H9 (cell line): ENCODE data around the gene APLP2. TPM values are rescaled to one million over a fixed set of nuclear protein-coding genes. Genes with fewer than 3 reads are reported as not detected.

Experiments
- DNase-seq: peaks from one replicate; pipeline ENCODE4 v3.0.0-alpha.2; 2017
- H2AFZ ChIP-seq: one replicate; pipeline ENCODE4 v1.6.1; 2013; ENCODE audit warnings: mild to moderate bottlenecking, low read length, control low read depth, moderate library complexity
- H2AK5ac ChIP-seq: 2 replicates; pipeline ENCODE4 v1.6.1; 2013; ENCODE audit warnings: low read length, control low read depth, mixed read lengths; ENCODE audit not compliant: insufficient read length
- H2BK120ac ChIP-seq: one replicate; pipeline ENCODE4 v1.6.1; 2013; ENCODE audit warnings: low read depth, mild to moderate bottlenecking, low read length, control low read depth, inconsistent platforms; ENCODE audit not compliant: poor library complexity, severe bottlenecking
- H2BK12ac ChIP-seq: 2 replicates; pipeline ENCODE4 v1.6.1; 2013; ENCODE audit warnings: low read length, control low read depth, mixed read lengths, low read depth; ENCODE audit not compliant: insufficient read length
- H2BK15ac ChIP-seq: 2 replicates; pipeline ENCODE4 v1.6.1; 2013; ENCODE audit warnings: low read depth, low read length, control low read depth
- H2BK20ac ChIP-seq: one replicate; pipeline ENCODE4 v1.6.1; 2013; ENCODE audit warnings: low read depth, mild to moderate bottlenecking, low read length, control low read depth, inconsistent platforms; ENCODE audit not compliant: poor library complexity, severe bottlenecking
- H2BK5ac ChIP-seq: 2 replicates; pipeline ENCODE4 v1.6.1; 2013; ENCODE audit warnings: low read length, control low read depth, mixed read lengths; ENCODE audit not compliant: insufficient read length
- H3K14ac ChIP-seq: 2 replicates; pipeline ENCODE4 v1.6.1; 2013; ENCODE audit warnings: low read length, control low read depth; ENCODE audit not compliant: insufficient read depth
- H3K18ac ChIP-seq: 2 replicates; pipeline ENCODE4 v1.6.1; 2013; ENCODE audit warnings: low read depth, mild to moderate bottlenecking, mixed read lengths, low read length, control low read depth; ENCODE audit not compliant: insufficient read length
- H3K23ac ChIP-seq: 2 replicates; pipeline ENCODE4 v1.6.1; 2013; ENCODE audit warnings: low read length, control low read depth, mixed read lengths, low read depth; ENCODE audit not compliant: insufficient read length
- H3K23me2 ChIP-seq: 2 replicates; pipeline ENCODE4 v1.6.1; 2013; ENCODE audit warnings: low read depth, mild to moderate bottlenecking, mixed read lengths, low read length, control low read depth; ENCODE audit not compliant: insufficient read length, poor library complexity, severe bottlenecking
- H3K27ac ChIP-seq: 2 replicates; pipeline ENCODE4 v1.5.1; 2013; ENCODE audit warnings: low read length, control low read depth, mixed read lengths, low read depth; ENCODE audit not compliant: insufficient read length
- H3K27me3 ChIP-seq: 2 replicates; pipeline ENCODE4 v1.6.1; 2013; ENCODE audit warnings: low read length, control low read depth, inconsistent platforms; ENCODE audit not compliant: insufficient read depth
- H3K4ac ChIP-seq: 2 replicates; pipeline ENCODE4 v1.6.1; 2013; ENCODE audit warnings: low read depth, mild to moderate bottlenecking, control low read depth, inconsistent platforms, low read length, moderate library complexity
- H3K4me1 ChIP-seq: 2 replicates; pipeline ENCODE4 v1.6.1; 2013; ENCODE audit warnings: low read length, control low read depth, inconsistent platforms; ENCODE audit not compliant: insufficient read depth
- H3K4me2 ChIP-seq: 2 replicates; pipeline ENCODE4 v1.6.1; 2013; ENCODE audit warnings: low read length, control low read depth, mixed read lengths; ENCODE audit not compliant: insufficient read length, insufficient read depth
- H3K56ac ChIP-seq: 2 replicates; pipeline ENCODE4 v1.6.1; 2013; ENCODE audit warnings: low read depth, mild to moderate bottlenecking, mixed read lengths, low read length, control low read depth; ENCODE audit not compliant: insufficient read length
- H3K79me1 ChIP-seq: 2 replicates; pipeline ENCODE4 v1.6.1; 2013; ENCODE audit warnings: low read depth, mild to moderate bottlenecking, moderate library complexity, low read length, control low read depth, inconsistent platforms; ENCODE audit not compliant: insufficient read depth, poor library complexity, severe bottlenecking
- H3K79me2 ChIP-seq: 2 replicates; pipeline ENCODE4 v1.6.1; 2013; ENCODE audit warnings: low read length, control low read depth, inconsistent platforms; ENCODE audit not compliant: insufficient read depth
- H3K9ac ChIP-seq: 2 replicates; pipeline ENCODE4 v1.6.1; 2013; ENCODE audit warnings: low read length, control low read depth, mixed read lengths; ENCODE audit not compliant: insufficient read length; ENCODE audit errors: extremely low read depth
- H3K9me3 ChIP-seq: one replicate; pipeline ENCODE4 v1.6.1; 2013; ENCODE audit warnings: low read depth, low read length, inconsistent platforms; ENCODE audit not compliant: control insufficient read depth
- H3T11ph ChIP-seq: one replicate; pipeline ENCODE4 v1.6.1; 2013; ENCODE audit warnings: mild to moderate bottlenecking, low read length, control low read depth, inconsistent platforms
- H4K20me1 ChIP-seq: one replicate; pipeline ENCODE4 v1.6.1; 2013; ENCODE audit not compliant: control insufficient read depth, insufficient read length, insufficient read depth
- H4K5ac ChIP-seq: 2 replicates; pipeline ENCODE4 v1.6.1; 2013; ENCODE audit warnings: low read depth, mild to moderate bottlenecking, mixed read lengths, low read length, control low read depth; ENCODE audit not compliant: insufficient read length
- H4K8ac ChIP-seq: replicated peaks from 2 replicates; pipeline ENCODE4 v1.6.1; 2013; ENCODE audit warnings: low read length, control low read depth, mixed read lengths, low read depth; ENCODE audit not compliant: insufficient read length
- H4K91ac ChIP-seq: 2 replicates; pipeline ENCODE4 v1.6.1; 2013; ENCODE audit warnings: low read depth, mild to moderate bottlenecking, moderate library complexity, mixed read lengths, low read length, control low read depth; ENCODE audit not compliant: insufficient read length
- H3K27ac Mint-ChIP-seq, 3 experiments: 2 replicates in 2 of 3; 3 replicates in 1 of 3; pipeline ENCODE4 v1.8.0; 2020 to 2021; ENCODE audit warnings: mixed read lengths in 3 of 3, mild to moderate bottlenecking in 1 of 3, moderate library complexity in 1 of 3
- H3K27me3 Mint-ChIP-seq: 2 replicates; pipeline ENCODE4 v1.8.0; 2021; ENCODE audit warnings: low read depth, mild to moderate bottlenecking, moderate library complexity, mixed read lengths
- H3K36me3 Mint-ChIP-seq, 3 experiments: 2 replicates in 2 of 3; 3 replicates in 1 of 3; pipeline ENCODE4 v1.8.0; 2020 to 2021; ENCODE audit warnings: low read depth in 3 of 3, mixed read lengths in 3 of 3; ENCODE audit not compliant: insufficient read depth in 1 of 3
- H3K4me1 Mint-ChIP-seq, 2 experiments: 2 replicates each; pipeline ENCODE4 v1.8.0; 2020; ENCODE audit warnings: mixed read lengths in 2 of 2
- H3K4me3 Mint-ChIP-seq, 2 experiments: 2 replicates in 1 of 2; 3 replicates in 1 of 2; pipeline ENCODE4 v1.8.0; 2020 to 2021; ENCODE audit warnings: mild to moderate bottlenecking in 2 of 2, mixed read lengths in 2 of 2, moderate library complexity in 1 of 2
- H3K9me3 Mint-ChIP-seq, 2 experiments: 2 replicates in 1 of 2; 3 replicates in 1 of 2; pipeline ENCODE4 v1.8.0; 2020; ENCODE audit warnings: mild to moderate bottlenecking in 2 of 2, mixed read lengths in 2 of 2, moderate library complexity in 1 of 2
- CTCF ChIP-seq: fragments of 200-600 bp; sonication (generic); conservative IDR thresholded peaks from 3 replicates; pipeline ENCODE4 v1.8.0; 2021; ENCODE audit warnings: antibody characterized with exemption, mild to moderate bottlenecking
- WGBS: extraction: QIAGEN DNeasy Blood & Tissue Kit; methylation state at CpG from one replicate; pipeline ENCODE4 v1.1.7; 2013; ENCODE audit warnings: missing lambda C conversion rate, low lambda C conversion rate, mixed read lengths; ENCODE audit not compliant: insufficient read length; ENCODE audit errors: extremely low coverage; 5-methylcytosine and 5-hydroxymethylcytosine counted together
- total RNA-seq: library from RNA; stranded (reverse); gene quantifications from 2 replicates; pipeline ENCODE4 v1.2.1, GENCODE V29; 2021

APLP2 gene
- total RNA-seq, 1 experiment from 2014 or later = 328 TPM

GRCh38 chr11:130187096-130187495 lies 117.4 kb downstream of the APLP2 start:
- Histone ChIP-seq H2BK120ac (no peak overlapping the region), H3K4me1 (peaks cover 4% of the 10 kb centered on the region; the same call in 1 of the 2 replicates), H2AK5ac (no peak overlapping the region), H3K4me2 (no peak overlapping the region), H3K4ac (no peak overlapping the region), H3K27me3 (no peaks in the 10 kb centered on the region), H3K79me2 (no peaks in the 10 kb centered on the region), H3K27ac (no peak overlapping the region), H3T11ph (no peak overlapping the region), H2BK12ac (no peak overlapping the region), H4K91ac (no peak overlapping the region), H4K5ac (no peak overlapping the region), H3K9me3 (no peaks in the 10 kb centered on the region), H3K18ac (peak overlapping the region; percentile 36), H4K8ac (no peak overlapping the region), H2BK20ac (no peak overlapping the region), H3K23me2 (no peaks in the 10 kb centered on the region), H3K9ac (no peak overlapping the region), H3K14ac (no peak overlapping the region; the same call in 1 of the 2 replicates), H4K20me1 (no peaks in the 10 kb centered on the region), H3K79me1 (no peaks in the 10 kb centered on the region), H2BK15ac (no peak overlapping the region), H2AFZ (no peak overlapping the region), H3K23ac (no peak overlapping the region), H2BK5ac (no peak overlapping the region), H3K56ac (no peak overlapping the region)
- WGBS = no CpG with 5 or more reads among the region's 13 CpGs
- Mint-ChIP-seq H3K27me3 (no peaks in the 10 kb centered on the region), H3K4me1 (peaks cover 5 to 13% of the 10 kb centered on the region in 2 experiments), H3K27ac (no peak overlapping the region), H3K36me3 (peaks cover 0 to 6% (median 0%) of the 10 kb centered on the region in 3 experiments; a peak in 2 of 7 replicates), H3K4me3 (no peak overlapping the region), H3K9me3 (no peaks in the 10 kb centered on the region)
- no peak for TF ChIP-seq CTCF
- no peak for DNase-seq
